Activated naive CD4-positive, alpha-beta T cell treated with anti-CD3 and anti-CD28 coated beads, Interleukin-2, amount 50 U/mL, for 24 hours (primary cell): ENCODE measurements around the gene KRTAP12-3.

Experiments used
- H3K27ac Mint-ChIP-seq: one replicate; pipeline ENCODE4 v1.8.0; 2021; ENCODE audit warnings: mild to moderate bottlenecking, mixed read lengths
- H3K27me3 Mint-ChIP-seq: one replicate; pipeline ENCODE4 v1.8.0; 2021; ENCODE audit warnings: mixed read lengths
- H3K36me3 Mint-ChIP-seq: one replicate; pipeline ENCODE4 v1.8.0; 2021; ENCODE audit warnings: mixed read lengths
- H3K4me1 Mint-ChIP-seq: one replicate; pipeline ENCODE4 v1.8.0; 2021; ENCODE audit warnings: mixed read lengths
- H3K4me3 Mint-ChIP-seq: one replicate; pipeline ENCODE4 v1.8.0; 2021; ENCODE audit warnings: mild to moderate bottlenecking, mixed read lengths
- H3K9me3 Mint-ChIP-seq: one replicate; pipeline ENCODE4 v1.8.0; 2021; ENCODE audit warnings: mixed read lengths

KRTAP12-3 gene

GRCh38 chr21:44697811-44698734 is 40.3 kb downstream of the KRTAP12-3 start:
- Mint-ChIP-seq H3K4me1 (peaks cover 20% of the 10 kb centered on the region), H3K9me3 (peaks cover 10% of the 10 kb centered on the region), H3K27me3 (peaks cover 28% of the 10 kb centered on the region), H3K27ac (no peak overlapping the region), H3K4me3 (no peak overlapping the region), H3K36me3 (peaks cover 2% of the 10 kb centered on the region)

GRCh38 chr21:44699502-44700001 is 41.8 kb downstream of the KRTAP12-3 start:
- Mint-ChIP-seq H3K27me3 (peaks cover 34% of the 10 kb centered on the region), H3K27ac (no peak overlapping the region), H3K9me3 (no peaks in the 10 kb centered on the region), H3K4me1 (peaks cover 16% of the 10 kb centered on the region), H3K36me3 (no peaks in the 10 kb centered on the region), H3K4me3 (peak overlapping the region; percentile 30)

GRCh38 chr21:44700101-44701022 is 42.6 kb downstream of the KRTAP12-3 start:
- H3K9me3 Mint-ChIP-seq, result no peaks in the 10 kb centered on the region
- H3K36me3 Mint-ChIP-seq, result peaks cover 2% of the 10 kb centered on the region

GRCh38 chr21:44701023-44701400 is 43.3 kb downstream of the KRTAP12-3 start:
- no peaks in the 10 kb centered on the region for H3K9me3 Mint-ChIP-seq

More at GRCh38 chr21:44700101-44701022, 42.6 kb downstream of the KRTAP12-3 start:
- Mint-ChIP-seq H3K4me1 (peaks cover 10% of the 10 kb centered on the region), H3K27me3 (peaks cover 40% of the 10 kb centered on the region), H3K27ac (no peak overlapping the region), H3K4me3 (no peak overlapping the region)

GRCh38 chr21:44701541-44701940 is 43.8 kb downstream of the KRTAP12-3 start:
- no peak overlapping the region for H3K27ac Mint-ChIP-seq
- H3K4me3 Mint-ChIP-seq, result no peak overlapping the region
- no peaks in the 10 kb centered on the region for H3K9me3 Mint-ChIP-seq
- peaks cover 9% of the 10 kb centered on the region for H3K4me1 Mint-ChIP-seq
- H3K36me3 Mint-ChIP-seq, result peaks cover 6% of the 10 kb centered on the region
- H3K27me3 Mint-ChIP-seq, result peaks cover 45% of the 10 kb centered on the region

More at GRCh38 chr21:44701023-44701400, 43.3 kb downstream of the KRTAP12-3 start:
- H3K4me3 Mint-ChIP-seq, result no peak overlapping the region
- H3K27me3 Mint-ChIP-seq, result peaks cover 45% of the 10 kb centered on the region
- peaks cover 9% of the 10 kb centered on the region for H3K4me1 Mint-ChIP-seq
- peaks cover 6% of the 10 kb centered on the region for H3K36me3 Mint-ChIP-seq
- peak overlapping the region; percentile 35 for H3K27ac Mint-ChIP-seq

- Mint-ChIP-seq H3K4me1 (peaks cover 10% of the 10 kb centered on the region), H3K9me3 (no peaks in the 10 kb centered on the region), H3K27me3 (peaks cover 46% of the 10 kb centered on the region), H3K4me3 (no peak overlapping the region), H3K36me3 (peaks cover 6% of the 10 kb centered on the region), H3K27ac (no peak overlapping the region)
Measured at GRCh38 chr21:44702111-44702972, 44.6 kb downstream of the KRTAP12-3 start.

GRCh38 chr21:44702973-44703730 is 45.4 kb downstream of the KRTAP12-3 start:
- no peak overlapping the region for H3K4me3 Mint-ChIP-seq
- H3K27me3 Mint-ChIP-seq, result peaks cover 41% of the 10 kb centered on the region
- no peaks in the 10 kb centered on the region for H3K9me3 Mint-ChIP-seq
- peaks cover 7% of the 10 kb centered on the region for H3K4me1 Mint-ChIP-seq
- H3K36me3 Mint-ChIP-seq, result peaks cover 6% of the 10 kb centered on the region
- H3K27ac Mint-ChIP-seq, result no peak overlapping the region

GRCh38 chr21:44703731-44704635 is 46.3 kb downstream of the KRTAP12-3 start:
- no peak overlapping the region for H3K27ac Mint-ChIP-seq
- H3K9me3 Mint-ChIP-seq, result no peaks in the 10 kb centered on the region
- H3K27me3 Mint-ChIP-seq, result peaks cover 38% of the 10 kb centered on the region
- H3K4me3 Mint-ChIP-seq, result no peak overlapping the region
- peaks cover 6% of the 10 kb centered on the region for H3K36me3 Mint-ChIP-seq
- peaks cover 6% of the 10 kb centered on the region for H3K4me1 Mint-ChIP-seq

- Mint-ChIP-seq H3K27me3 (peaks cover 39% of the 10 kb centered on the region), H3K4me1 (peaks cover 12% of the 10 kb centered on the region), H3K4me3 (no peak overlapping the region), H3K36me3 (peaks cover 6% of the 10 kb centered on the region), H3K9me3 (no peaks in the 10 kb centered on the region), H3K27ac (no peak overlapping the region)
Measured at GRCh38 chr21:44704636-44705001, 46.9 kb downstream of the KRTAP12-3 start.

- Mint-ChIP-seq H3K4me1 (peaks cover 25% of the 10 kb centered on the region), H3K9me3 (no peaks in the 10 kb centered on the region), H3K4me3 (no peak overlapping the region), H3K36me3 (peaks cover 6% of the 10 kb centered on the region), H3K27ac (peak overlapping the region; percentile 30), H3K27me3 (peaks cover 46% of the 10 kb centered on the region)
Measured at GRCh38 chr21:44706026-44706705, 48.4 kb downstream of the KRTAP12-3 start.

GRCh38 chr21:44706706-44707581 is 49.2 kb downstream of the KRTAP12-3 start:
- no peak overlapping the region for H3K4me3 Mint-ChIP-seq
- H3K27ac Mint-ChIP-seq, result no peak overlapping the region
- H3K27me3 Mint-ChIP-seq, result peaks cover 46% of the 10 kb centered on the region
- no peaks in the 10 kb centered on the region for H3K9me3 Mint-ChIP-seq
- peaks cover 6% of the 10 kb centered on the region for H3K36me3 Mint-ChIP-seq
- H3K4me1 Mint-ChIP-seq, result peaks cover 32% of the 10 kb centered on the region
